BE2C (cell line): ENCODE results near the gene KCNMA1.

Experiments
- DNase-seq: peaks from one replicate; pipeline ENCODE4 v3.0.0-alpha.2; 2020
- H3K27me3 ChIP-seq: fragments of 250-450 bp; sonication (Bioruptor Pico); 2 replicates; pipeline ENCODE4 v1.5.1; 2020; ENCODE audit warnings: mild to moderate bottlenecking
- H3K36me3 ChIP-seq: fragments of 250-450 bp; sonication (Bioruptor Pico); 2 replicates; pipeline ENCODE4 v1.5.1; 2020; ENCODE audit warnings: mild to moderate bottlenecking
- H3K4me1 ChIP-seq: fragments of 250-450 bp; sonication (Bioruptor Pico); 2 replicates; pipeline ENCODE4 v1.5.1; 2020
- H3K4me3 ChIP-seq: 2 replicates; pipeline ENCODE4 v1.5.1; 2011; ENCODE audit warnings: low read depth, low read length
- H3K9me3 ChIP-seq: fragments of 250-450 bp; sonication (Bioruptor Pico); 2 replicates; pipeline ENCODE4 v1.5.1; 2020
- CTCF ChIP-seq: IDR thresholded peaks from 2 replicates; pipeline ENCODE4 v1.5.1; 2012; ENCODE audit warnings: mild to moderate bottlenecking, low read depth, low read length

The KCNMA1 gene

GRCh38 chr10:77451886-77452285 lies 185.7 kb downstream of the KCNMA1 start:
- H3K9me3 ChIP-seq = no peaks in the 10 kb centered on the region

GRCh38 chr10:77448226-77448625 lies 189.4 kb downstream of the KCNMA1 start:
- no peak overlapping the region for H3K4me3 ChIP-seq
- peaks cover 5% of the 10 kb centered on the region for H3K4me1 ChIP-seq
- no peaks in the 10 kb centered on the region for H3K27me3 ChIP-seq
- no peak for TF ChIP-seq CTCF
- no peaks in the 10 kb centered on the region for H3K9me3 ChIP-seq
- no peaks in the 10 kb centered on the region for H3K36me3 ChIP-seq
- no peak for DNase-seq

More at GRCh38 chr10:77451886-77452285, 185.7 kb downstream of the KCNMA1 start:
- H3K27me3 ChIP-seq = no peaks in the 10 kb centered on the region
- peaks cover 10% of the 10 kb centered on the region for H3K4me1 ChIP-seq
- no peak for TF ChIP-seq CTCF
- no peak overlapping the region for H3K4me3 ChIP-seq
- DNase-seq = no peak
- H3K36me3 ChIP-seq = no peaks in the 10 kb centered on the region

GRCh38 chr10:77446700-77447099 lies 190.9 kb downstream of the KCNMA1 start:
- no peak for TF ChIP-seq CTCF
- Histone ChIP-seq H3K4me3 (no peak overlapping the region), H3K36me3 (no peaks in the 10 kb centered on the region), H3K4me1 (peaks cover 5% of the 10 kb centered on the region), H3K27me3 (no peaks in the 10 kb centered on the region), H3K9me3 (no peaks in the 10 kb centered on the region)
- DNase-seq = no peak

GRCh38 chr10:77445547-77445946 lies 192.1 kb downstream of the KCNMA1 start:
- peaks cover 5% of the 10 kb centered on the region for H3K4me1 ChIP-seq
- H3K27me3 ChIP-seq = no peaks in the 10 kb centered on the region
- no peaks in the 10 kb centered on the region for H3K36me3 ChIP-seq
- TF ChIP-seq CTCF = no peak
- no peak overlapping the region for H3K4me3 ChIP-seq
- no peak for DNase-seq
- H3K9me3 ChIP-seq = no peaks in the 10 kb centered on the region

GRCh38 chr10:77444041-77444440 lies 193.6 kb downstream of the KCNMA1 start:
- peaks cover 5% of the 10 kb centered on the region for H3K4me1 ChIP-seq
- no peak overlapping the region for H3K4me3 ChIP-seq
- H3K27me3 ChIP-seq = no peaks in the 10 kb centered on the region
- no peaks in the 10 kb centered on the region for H3K36me3 ChIP-seq
- H3K9me3 ChIP-seq = no peaks in the 10 kb centered on the region
- no peak for TF ChIP-seq CTCF
- no peak for DNase-seq

GRCh38 chr10:77442699-77443189 lies 194.9 kb downstream of the KCNMA1 start:
- Histone ChIP-seq H3K36me3 (no peaks in the 10 kb centered on the region), H3K4me1 (peaks cover 5% of the 10 kb centered on the region), H3K27me3 (no peaks in the 10 kb centered on the region), H3K9me3 (no peaks in the 10 kb centered on the region), H3K4me3 (no peak overlapping the region)
- no peak for TF ChIP-seq CTCF
- DNase-seq = no peak
